ENCODE data around the gene DDX41.
"Not testable (repeated sequence)": the region's sequence is repeated elsewhere in the genome, so short reads cannot be mapped to it uniquely, and the experiment has no call there.

DDX41 gene

GRCh38 chr5:177516601-177517568, at the start of gene DDX41:
DDX41 (minus strand) TSS chr5:177516961; CDS start chr5:177516945, 16 bp downstream.
- peak; percentile 94 for DNase-seq

GRCh38 chr5:177565046-177565445, 48.3 kb upstream of the DDX41 start:
- DNase-seq, result no peak

- not testable (repeated sequence) for DNase-seq
Observed at GRCh38 chr5:177559446-177559941, 42.7 kb upstream of the DDX41 start.

- DNase-seq, result no peak
Observed at GRCh38 chr5:177557796-177558195, 41.0 kb upstream of the DDX41 start.

- DNase-seq, result no peak
Observed at GRCh38 chr5:177557041-177557647, 40.4 kb upstream of the DDX41 start.

GRCh38 chr5:177555665-177556064, 38.9 kb upstream of the DDX41 start:
- no peak for DNase-seq

GRCh38 chr5:177555228-177555627, 38.5 kb upstream of the DDX41 start:
- DNase-seq, result no peak

GRCh38 chr5:177554474-177555111, 37.8 kb upstream of the DDX41 start, which contains the start of gene FAM193B:
FAM193B (minus strand) TSS chr5:177554563; CDS start chr5:177554458, 105 bp downstream.
- DNase-seq, result peak; percentile 95

GRCh38 chr5:177553671-177554429, 37.1 kb upstream of the DDX41 start:
- peak; percentile 58 for DNase-seq

GRCh38 chr5:177552839-177553455, 36.2 kb upstream of the DDX41 start:
- no peak for DNase-seq

GRCh38 chr5:177550122-177550521, 33.4 kb upstream of the DDX41 start:
- DNase-seq, result no peak

GRCh38 chr5:177548495-177548894, 31.7 kb upstream of the DDX41 start:
- no peak for DNase-seq

- no peak for DNase-seq
Observed at GRCh38 chr5:177547736-177548135, 31.0 kb upstream of the DDX41 start.

- DNase-seq, result no peak
Observed at GRCh38 chr5:177546258-177546741, 29.5 kb upstream of the DDX41 start.

- no peak for DNase-seq
Observed at GRCh38 chr5:177545487-177546257, 28.9 kb upstream of the DDX41 start.

- no peak for DNase-seq
Observed at GRCh38 chr5:177542816-177543465, 26.2 kb upstream of the DDX41 start.

GRCh38 chr5:177540438-177540837, 23.7 kb upstream of the DDX41 start:
- no peak for DNase-seq

- DNase-seq, result no peak
Observed at GRCh38 chr5:177539411-177539810, 22.6 kb upstream of the DDX41 start.

- no peak for DNase-seq
Observed at GRCh38 chr5:177538876-177539275, 22.1 kb upstream of the DDX41 start.
